ENCODE results near the gene KCNJ2.

KCNJ2 gene

DNA sequence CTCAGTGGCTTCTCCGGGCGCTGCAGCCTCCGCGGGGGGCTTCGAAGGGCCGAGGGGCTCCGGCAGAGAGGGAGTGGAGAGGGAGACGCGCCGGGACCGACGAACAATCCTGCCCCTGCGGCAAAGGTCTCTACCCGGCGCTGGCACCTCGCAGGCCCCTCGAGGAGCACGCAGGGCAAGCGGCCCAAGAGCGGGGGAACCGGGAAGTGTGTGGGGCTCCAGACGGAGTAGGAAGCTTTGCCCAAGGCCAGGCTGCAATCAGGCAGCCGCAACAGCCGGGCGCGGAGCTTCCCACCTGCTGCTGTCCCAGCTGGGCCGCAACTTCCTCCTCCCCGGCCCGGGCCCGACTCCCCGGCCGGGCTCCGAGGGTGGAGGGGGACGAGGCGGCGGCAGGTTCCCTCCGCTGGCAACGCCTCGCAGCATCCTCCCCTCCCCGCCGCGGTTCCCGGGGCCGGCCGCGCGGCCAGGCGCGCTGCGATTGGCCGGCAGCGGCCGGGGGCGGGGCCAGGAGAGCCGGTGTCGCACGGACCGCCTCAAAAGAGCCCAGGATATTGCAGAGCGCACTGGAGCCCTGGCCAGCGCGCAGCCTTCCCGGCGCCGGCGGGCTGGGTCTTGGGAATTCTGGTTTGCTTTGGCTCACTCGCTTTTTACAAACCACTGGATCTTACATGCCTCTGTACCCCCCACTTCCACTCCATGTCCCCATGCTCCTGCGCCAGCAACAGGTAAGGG lies at the start of gene KCNJ2:
Gene KCNJ2 (plus strand): TSS at position 556 of the 732 bp plus-strand sequence. CDS start 5,508 bp downstream, outside the sequence.
- peak; percentile 22 for DNase-seq

DNA sequence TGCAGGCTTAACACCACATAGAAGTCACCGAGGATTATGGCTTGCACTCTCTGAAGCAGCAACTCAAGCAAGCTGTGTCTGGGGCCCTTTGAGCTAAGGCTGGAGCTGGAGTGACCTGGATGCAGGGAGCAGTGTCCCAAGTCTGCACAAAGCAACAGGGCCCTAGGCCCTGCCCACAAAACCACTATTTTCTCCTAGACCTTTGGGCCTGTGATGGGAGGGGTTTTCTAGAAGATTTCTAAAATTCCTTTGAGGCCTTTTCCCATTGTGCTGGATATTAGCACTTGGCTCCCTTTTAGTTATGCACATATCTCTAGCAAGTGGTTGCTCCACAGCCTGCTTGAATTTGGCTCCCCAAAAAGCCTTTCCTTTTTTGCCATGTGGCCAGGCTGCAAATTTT lies 49.8 kb upstream of the KCNJ2 start:
- DNase-seq, result no peak

- no peak for DNase-seq
Observed at GRCh38 chr17:70119983-70120382, 49.3 kb upstream of the KCNJ2 start.

DNA sequence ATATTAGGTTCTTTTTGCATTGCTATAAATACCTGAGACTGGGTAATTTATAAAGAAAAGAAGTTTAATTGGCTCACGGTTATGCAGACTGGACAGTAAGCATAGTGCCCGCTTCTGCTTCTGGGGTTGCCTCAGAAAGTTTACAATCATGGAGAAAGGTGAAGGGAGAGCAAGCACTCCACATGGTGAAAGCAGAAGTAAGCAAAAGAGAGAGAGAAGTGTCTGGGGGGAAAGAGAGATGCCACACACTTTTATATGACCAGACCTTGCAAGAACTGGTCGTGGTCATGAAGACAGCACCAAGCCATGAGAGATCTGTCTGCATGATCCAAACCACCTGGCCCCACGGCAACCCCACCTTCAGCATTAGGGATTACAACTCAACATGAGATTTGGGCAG lies 48.9 kb upstream of the KCNJ2 start:
- DNase-seq, result no peak

DNA sequence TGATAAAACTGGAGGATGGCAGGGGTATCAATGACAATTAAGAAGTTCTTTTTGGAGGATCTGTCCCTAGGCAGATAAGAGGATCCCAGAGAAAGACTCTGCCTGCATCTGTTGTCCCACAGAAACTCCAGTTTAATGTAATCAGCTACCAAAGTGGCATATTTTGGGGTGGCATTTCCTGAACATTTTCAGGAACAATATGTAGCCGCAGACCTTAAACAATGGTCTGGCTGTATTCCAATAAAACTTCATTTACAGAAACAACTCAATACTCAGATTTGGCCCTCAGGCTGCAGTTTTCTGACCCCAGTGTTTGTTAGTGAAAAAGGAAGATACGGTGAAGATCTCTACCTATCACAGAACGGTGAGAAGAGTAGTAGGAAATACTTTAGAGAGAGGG lies 48.2 kb upstream of the KCNJ2 start:
- DNase-seq, result no peak

- DNase-seq, result no peak
Observed at GRCh38 chr17:70123193-70123592, 46.1 kb upstream of the KCNJ2 start.

GRCh38 chr17:70124723-70125122 lies 44.6 kb upstream of the KCNJ2 start:
- no peak for DNase-seq

- DNase-seq, result no peak
Observed at GRCh38 chr17:70127221-70127873, 42.0 kb upstream of the KCNJ2 start.

- DNase-seq, result no peak
Observed at GRCh38 chr17:70128727-70129238, 40.5 kb upstream of the KCNJ2 start.

- no peak for DNase-seq
Observed at GRCh38 chr17:70130289-70130688, 39.0 kb upstream of the KCNJ2 start.

DNA sequence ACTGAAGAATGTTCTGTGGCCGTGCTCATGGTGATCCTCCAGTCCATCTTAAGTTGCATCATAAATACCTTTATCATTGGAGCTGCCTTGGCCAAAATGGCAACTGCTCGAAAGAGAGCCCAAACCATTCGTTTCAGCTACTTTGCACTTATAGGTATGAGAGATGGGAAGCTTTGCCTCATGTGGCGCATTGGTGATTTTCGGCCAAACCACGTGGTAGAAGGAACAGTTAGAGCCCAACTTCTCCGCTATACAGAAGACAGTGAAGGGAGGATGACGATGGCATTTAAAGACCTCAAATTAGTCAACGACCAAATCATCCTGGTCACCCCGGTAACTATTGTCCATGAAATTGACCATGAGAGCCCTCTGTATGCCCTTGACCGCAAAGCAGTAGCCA lies 36.8 kb upstream of the KCNJ2 start:
- no peak for DNase-seq

DNA sequence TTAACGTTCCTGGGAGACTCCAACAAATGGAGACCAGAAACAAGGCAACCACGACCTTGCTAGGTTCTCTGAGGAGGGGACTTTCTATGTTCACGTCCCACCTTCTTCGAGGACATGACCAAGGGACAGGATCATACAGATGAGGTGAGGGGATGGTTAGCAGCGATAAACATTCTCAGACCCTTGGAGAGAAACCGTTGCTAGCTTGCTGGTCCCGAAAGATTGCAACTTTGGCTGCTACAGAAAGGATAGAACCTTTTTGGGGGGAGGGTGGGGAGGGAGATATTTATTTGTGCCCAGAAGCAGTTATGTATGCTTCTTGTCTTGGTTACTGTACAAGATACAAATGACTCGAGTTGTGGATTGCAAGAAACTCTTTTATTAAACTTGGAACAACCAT lies 35.3 kb upstream of the KCNJ2 start:
- DNase-seq, result no peak

DNA sequence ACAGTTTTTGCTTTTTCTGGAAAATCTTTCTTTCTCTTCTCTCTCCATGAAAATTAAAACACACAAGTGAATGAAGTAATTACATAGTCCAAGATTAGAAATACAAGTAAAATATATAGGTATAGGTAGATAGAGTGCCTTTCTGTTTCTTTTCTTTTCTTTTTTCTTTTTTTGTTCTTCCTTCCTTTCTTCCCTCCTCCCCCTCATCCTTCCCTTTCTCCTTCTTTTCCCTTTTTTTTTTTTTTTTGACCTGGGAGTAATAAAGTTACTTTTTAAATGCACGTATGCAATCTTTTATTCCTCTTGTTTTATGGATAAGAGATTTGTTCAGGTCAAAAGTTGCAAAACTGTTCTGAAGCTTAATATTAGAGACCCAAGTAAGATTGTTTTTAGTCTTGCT lies 34.6 kb upstream of the KCNJ2 start:
- DNase-seq, result no peak

- DNase-seq, result no peak
Observed at GRCh38 chr17:70136131-70136530, 33.2 kb upstream of the KCNJ2 start.

GRCh38 chr17:70137451-70138230 lies 31.7 kb upstream of the KCNJ2 start:
- DNase-seq, result no peak

DNA sequence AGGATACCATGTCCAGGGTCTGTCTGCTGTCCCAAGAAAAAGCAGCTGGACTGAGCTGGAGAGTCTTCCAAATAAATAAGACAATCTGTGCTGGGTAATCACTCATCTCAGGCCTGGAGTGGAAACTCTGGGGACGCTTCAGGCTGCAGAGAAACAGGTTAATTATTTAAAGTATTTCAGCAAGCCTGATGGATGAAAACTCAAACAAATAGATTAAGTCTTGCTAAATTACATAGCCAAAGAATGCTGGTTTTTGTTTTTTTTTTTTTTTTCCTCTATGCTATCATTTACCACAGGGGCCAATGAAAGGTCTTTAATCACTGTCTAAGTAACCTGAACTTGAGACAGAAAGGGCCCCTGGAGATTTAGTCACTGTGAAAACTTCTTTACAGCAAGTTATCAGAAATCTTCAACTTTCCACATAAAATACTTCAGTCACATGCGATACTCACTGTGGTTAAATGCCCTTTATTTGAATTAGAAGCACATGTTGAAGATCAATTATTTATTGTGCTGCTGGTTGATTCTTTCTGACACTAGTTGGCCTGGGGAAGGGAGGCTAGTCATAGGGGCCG lies 31.0 kb upstream of the KCNJ2 start:
- no peak for DNase-seq

- DNase-seq, result no peak
Observed at GRCh38 chr17:70139449-70139993, 29.8 kb upstream of the KCNJ2 start.

- no peak for DNase-seq
Observed at GRCh38 chr17:70144260-70144846, 25.0 kb upstream of the KCNJ2 start.

- no peak for DNase-seq
Observed at GRCh38 chr17:70153210-70153609, 16.1 kb upstream of the KCNJ2 start.

- no peak for DNase-seq
Observed at GRCh38 chr17:70157151-70157550, 12.2 kb upstream of the KCNJ2 start.

GRCh38 chr17:70158180-70158579 lies 11.2 kb upstream of the KCNJ2 start:
- DNase-seq, result no peak

- DNase-seq, result no peak
Observed at GRCh38 chr17:70158591-70158990, 10.7 kb upstream of the KCNJ2 start.

- DNase-seq, result no peak
Observed at GRCh38 chr17:70159980-70160379, 9.4 kb upstream of the KCNJ2 start.

All from activated naive CD4-positive, alpha-beta T cell treated with anti-CD3 and anti-CD28 coated beads, Interleukin-2, amount 50 U/mL, for 16 hours (primary cell).